Measurements from ENCODE around the gene NOS1AP. TPM values are rescaled to one million over a fixed set of nuclear protein-coding genes. Genes with fewer than 3 reads are reported as not detected.

NOS1AP gene
- total and polyA plus RNA-seq, 2 donors (not counting 3 experiments of a cell fraction or from before 2014, with no cell fraction given): 1.3 to 5.4 TPM

DNA sequence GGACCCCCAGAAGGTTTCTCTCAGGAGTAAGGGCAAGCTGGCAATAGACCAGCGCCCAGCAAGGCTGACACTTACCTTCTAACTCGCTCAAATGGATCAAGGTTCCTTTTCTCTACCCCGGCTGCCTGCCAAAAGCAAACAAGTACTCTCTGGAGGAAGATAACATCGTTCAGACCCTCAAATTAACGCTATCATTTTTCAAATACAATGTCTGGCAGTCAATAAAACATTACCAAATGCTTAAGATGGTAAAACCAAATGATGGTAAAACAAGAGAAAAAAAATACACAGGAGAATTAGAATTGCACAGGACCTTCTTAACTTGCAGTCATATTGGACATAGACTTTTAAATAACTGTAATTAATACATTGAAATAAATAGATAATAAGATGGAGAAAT lies 159.1 kb downstream of the NOS1AP start:
- no peak for TF ChIP-seq MYC (IDR thresholded peaks at IDR 0.05; ENCODE audit: low read depth, low read length)
- TF ChIP-seq, protein P1, sequence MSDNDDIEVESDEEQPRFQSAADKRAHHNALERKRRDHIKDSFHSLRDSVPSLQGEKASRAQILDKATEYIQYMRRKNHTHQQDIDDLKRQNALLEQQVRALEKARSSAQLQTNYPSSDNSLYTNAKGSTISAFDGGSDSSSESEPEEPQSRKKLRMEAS (IDR thresholded peaks at IDR 0.05; ENCODE audit: insufficient read depth, insufficient read length): no peak
- TF ChIP-seq FOS (IDR thresholded peaks at IDR 0.05; ENCODE audit: borderline replicate concordance, insufficient read depth, low read length): no peak
- TF ChIP-seq, protein P2, sequence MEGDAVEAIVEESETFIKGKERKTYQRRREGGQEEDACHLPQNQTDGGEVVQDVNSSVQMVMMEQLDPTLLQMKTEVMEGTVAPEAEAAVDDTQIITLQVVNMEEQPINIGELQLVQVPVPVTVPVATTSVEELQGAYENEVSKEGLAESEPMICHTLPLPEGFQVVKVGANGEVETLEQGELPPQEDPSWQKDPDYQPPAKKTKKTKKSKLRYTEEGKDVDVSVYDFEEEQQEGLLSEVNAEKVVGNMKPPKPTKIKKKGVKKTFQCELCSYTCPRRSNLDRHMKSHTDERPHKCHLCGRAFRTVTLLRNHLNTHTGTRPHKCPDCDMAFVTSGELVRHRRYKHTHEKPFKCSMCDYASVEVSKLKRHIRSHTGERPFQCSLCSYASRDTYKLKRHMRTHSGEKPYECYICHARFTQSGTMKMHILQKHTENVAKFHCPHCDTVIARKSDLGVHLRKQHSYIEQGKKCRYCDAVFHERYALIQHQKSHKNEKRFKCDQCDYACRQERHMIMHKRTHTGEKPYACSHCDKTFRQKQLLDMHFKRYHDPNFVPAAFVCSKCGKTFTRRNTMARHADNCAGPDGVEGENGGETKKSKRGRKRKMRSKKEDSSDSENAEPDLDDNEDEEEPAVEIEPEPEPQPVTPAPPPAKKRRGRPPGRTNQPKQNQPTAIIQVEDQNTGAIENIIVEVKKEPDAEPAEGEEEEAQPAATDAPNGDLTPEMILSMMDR (IDR thresholded peaks at IDR 0.05; ENCODE audit: extremely low read depth in 1 of 2, insufficient read depth in 1 of 2, low read depth in 1 of 2, low read length in 2 of 2): no peak
- TF ChIP-seq JUN (IDR thresholded peaks at IDR 0.05; ENCODE audit: borderline replicate concordance, insufficient read depth, insufficient read length, low read depth): no peak
- TF ChIP-seq POLR2A (IDR thresholded peaks at IDR 0.05; ENCODE audit: low read depth, low read length): no peak
- peaks cover 3% of the 10 kb centered on the region for H3K4me1 ChIP-seq (ENCODE audit: control insufficient read depth, extremely low read depth, insufficient read depth, low read length)
- dilution Hi-C loops (cut with MboI; ENCODE audit: extremely low pct_ligation_motif_present, low sequenced_read_pairs): no loop called here
- POLR2A ChIA-PET: no interaction called here
- no peak for DNase-seq (ENCODE audit: low read depth, low spot score)
- BruUV-seq (replicated peaks): no TSS peak
- no peaks in the 10 kb centered on the region for H3K9me1 ChIP-seq (replicated peaks; ENCODE audit: control insufficient read depth, extremely low read depth, insufficient read depth, low read length)
- no peak for FAIRE-seq
- H3K4me3 ChIP-seq (replicated peaks in 1 of 3; ENCODE audit: insufficient read depth in 1 of 3, low read depth in 1 of 3, low read length in 3 of 3): no peak overlapping the region
- CTCF ChIA-PET: interaction anchor here (0.8 to 4.9 kb wide), 2 partner anchors 157 to 172 kb away, joined by 3 to 42 read pairs; no protein-coding TSS in a partner anchor
- H3K79me2 ChIP-seq (ENCODE audit: control insufficient read depth, insufficient read depth, low read length): no peaks in the 10 kb centered on the region
- no peaks in the 10 kb centered on the region for H4K20me1 ChIP-seq (replicated peaks; ENCODE audit: control insufficient read depth, extremely low read depth, insufficient read depth, low read length)
- intact Hi-C loops (cut with micrococcal nuclease): no loop called here
- H3K27me3 ChIP-seq (ENCODE audit: control insufficient read depth in 2 of 2, insufficient read depth in 2 of 2, low read length in 2 of 2): no peaks in the 10 kb centered on the region
- H3K9me3 ChIP-seq (replicated peaks; ENCODE audit: control insufficient read depth, insufficient read depth, low read length): no peaks in the 10 kb centered on the region
- no peak overlapping the region for H3K9ac ChIP-seq (replicated peaks; ENCODE audit: extremely low read depth, insufficient read depth, low read length)
- no peaks in the 10 kb centered on the region for H3K36me3 ChIP-seq (ENCODE audit: control insufficient read depth in 2 of 2, extremely low read depth in 1 of 2, insufficient read depth in 2 of 2, low read length in 2 of 2)
- H2AFZ ChIP-seq (ENCODE audit: low read depth, low read length): no peak overlapping the region
- H3K27ac ChIP-seq (ENCODE audit: insufficient read depth, low read depth, low read length): no peak overlapping the region
- no peak overlapping the region for H3K4me2 ChIP-seq (ENCODE audit: insufficient read depth, low read length)

DNA sequence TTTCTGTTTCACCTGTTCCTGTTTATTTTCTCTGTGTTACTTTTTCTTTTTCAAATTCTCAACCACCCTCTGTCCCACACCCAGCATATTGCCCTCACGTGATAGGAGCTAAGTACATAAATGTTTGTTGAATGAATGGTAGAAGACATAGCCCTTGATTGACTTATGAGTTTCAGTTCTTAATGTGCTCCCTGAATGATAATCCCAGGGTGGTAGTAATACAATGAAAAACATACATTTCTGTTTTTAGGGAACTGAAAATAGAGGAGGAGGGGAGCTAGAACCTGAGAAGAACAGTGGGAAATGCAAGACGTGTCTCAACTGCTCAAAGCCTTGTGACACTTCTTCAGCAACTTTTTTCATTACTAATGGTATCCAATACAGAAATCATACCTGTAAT lies 160.1 kb downstream of the NOS1AP start:
- intact Hi-C loops (cut with micrococcal nuclease) (no loop called here), dilution Hi-C loops (cut with MboI; ENCODE audit: extremely low pct_ligation_motif_present, low sequenced_read_pairs) (no loop called here)
- Histone ChIP-seq H3K9me1 (replicated peaks; ENCODE audit: control insufficient read depth, extremely low read depth, insufficient read depth, low read length) (no peaks in the 10 kb centered on the region), H3K4me1 (ENCODE audit: control insufficient read depth, extremely low read depth, insufficient read depth, low read length) (peaks cover 3% of the 10 kb centered on the region), H3K4me2 (ENCODE audit: insufficient read depth, low read length) (no peak overlapping the region), H3K9ac (replicated peaks; ENCODE audit: extremely low read depth, insufficient read depth, low read length) (no peak overlapping the region), H3K36me3 (ENCODE audit: control insufficient read depth in 2 of 2, extremely low read depth in 1 of 2, insufficient read depth in 2 of 2, low read length in 2 of 2) (no peaks in the 10 kb centered on the region), H2AFZ (ENCODE audit: low read depth, low read length) (no peak overlapping the region), H3K9me3 (replicated peaks; ENCODE audit: control insufficient read depth, insufficient read depth, low read length) (no peaks in the 10 kb centered on the region), H4K20me1 (replicated peaks; ENCODE audit: control insufficient read depth, extremely low read depth, insufficient read depth, low read length) (no peaks in the 10 kb centered on the region), H3K79me2 (ENCODE audit: control insufficient read depth, insufficient read depth, low read length) (no peaks in the 10 kb centered on the region), H3K27me3 (ENCODE audit: control insufficient read depth in 2 of 2, insufficient read depth in 2 of 2, low read length in 2 of 2) (no peaks in the 10 kb centered on the region), H3K4me3 (replicated peaks in 1 of 3; ENCODE audit: insufficient read depth in 1 of 3, low read depth in 1 of 3, low read length in 3 of 3) (no peak overlapping the region), H3K27ac (ENCODE audit: insufficient read depth, low read depth, low read length) (no peak overlapping the region)
- no TSS peak for BruUV-seq (replicated peaks)
- DNase-seq (ENCODE audit: low read depth, low spot score) (no peak), FAIRE-seq (no peak)
- ChIA-PET CTCF (interaction anchor here (0.8 to 4.9 kb wide), 14 partner anchors 9 to 193 kb away, joined by 3 to 42 read pairs (median 4); partner anchors contain the start of gene NOS1AP), POLR2A (no interaction called here)
- TF ChIP-seq GATA2 (IDR thresholded peaks at IDR 0.05; ENCODE audit: insufficient read depth, insufficient read length, low read depth, low read length) (no peak), MYC (IDR thresholded peaks at IDR 0.05; ENCODE audit: low read depth, low read length) (no peak), POLR2AphosphoS5 (IDR thresholded peaks at IDR 0.05; ENCODE audit: insufficient read depth, low read depth, low read length) (no peak)
- TF ChIP-seq, protein P2 (IDR thresholded peaks at IDR 0.05; ENCODE audit: extremely low read depth in 1 of 2, insufficient read depth in 1 of 2, low read depth in 1 of 2, low read length in 2 of 2): no peak
